Measurements from ENCODE around the gene CHCHD6. TPM values are rescaled to one million over a fixed set of nuclear protein-coding genes. Genes with fewer than 3 reads are reported as not detected.
A peak's percentile ranks its signal among the peaks of the same experiment; 100 is the strongest.

CHCHD6 gene
- total and polyA plus RNA-seq, 2 donors (not counting 3 experiments of a cell fraction or from before 2014, with no cell fraction given), result 8.4 to 10.1 TPM

- Histone ChIP-seq H3K4me3 (replicated peaks in 1 of 3; ENCODE audit: insufficient read depth in 1 of 3, low read depth in 1 of 3, low read length in 3 of 3) (no peak overlapping the region), H4K20me1 (replicated peaks; ENCODE audit: control insufficient read depth, extremely low read depth, insufficient read depth, low read length) (no peaks in the 10 kb centered on the region), H3K9me3 (replicated peaks; ENCODE audit: control insufficient read depth, insufficient read depth, low read length) (no peaks in the 10 kb centered on the region), H2AFZ (ENCODE audit: low read depth, low read length) (no peak overlapping the region), H3K9ac (replicated peaks; ENCODE audit: extremely low read depth, insufficient read depth, low read length) (no peak overlapping the region), H3K4me2 (ENCODE audit: insufficient read depth, low read length) (no peak overlapping the region), H3K9me1 (replicated peaks; ENCODE audit: control insufficient read depth, extremely low read depth, insufficient read depth, low read length) (no peaks in the 10 kb centered on the region), H3K27me3 (ENCODE audit: control insufficient read depth in 2 of 2, insufficient read depth in 2 of 2, low read length in 2 of 2) (peaks cover 2 to 12% of the 10 kb centered on the region in 2 experiments), H3K36me3 (ENCODE audit: control insufficient read depth in 2 of 2, extremely low read depth in 1 of 2, insufficient read depth in 2 of 2, low read length in 2 of 2) (no peaks in the 10 kb centered on the region), H3K27ac (ENCODE audit: insufficient read depth, low read depth, low read length) (no peak overlapping the region), H3K79me2 (ENCODE audit: control insufficient read depth, insufficient read depth, low read length) (no peaks in the 10 kb centered on the region), H3K4me1 (ENCODE audit: control insufficient read depth, extremely low read depth, insufficient read depth, low read length) (peaks cover 20% of the 10 kb centered on the region)
- POLR2A ChIA-PET, result no interaction called here
- TF ChIP-seq JUN (IDR thresholded peaks at IDR 0.05; ENCODE audit: borderline replicate concordance, insufficient read depth, insufficient read length, low read depth), result no peak
- TF ChIP-seq POLR2AphosphoS5 (IDR thresholded peaks at IDR 0.05; ENCODE audit: insufficient read depth, low read depth, low read length), result peak; percentile 54
- peak; percentile 30 for TF ChIP-seq FOS (IDR thresholded peaks at IDR 0.05; ENCODE audit: borderline replicate concordance, insufficient read depth, low read length)
- CTCF ChIA-PET, result interaction anchor here (1.6 kb wide), 1 partner anchor 21 kb away, joined by 7 read pairs; no protein-coding TSS in a partner anchor
- intact Hi-C loops (cut with micrococcal nuclease) (no loop called here), dilution Hi-C loops (cut with MboI; ENCODE audit: extremely low pct_ligation_motif_present, low sequenced_read_pairs) (no loop called here)
- DNase-seq (ENCODE audit: low read depth, low spot score) (peak; percentile 69), FAIRE-seq (peak; percentile 81)
- BruUV-seq (replicated peaks), result no TSS peak
Measured at GRCh38 chr3:126932188-126932931, 228.3 kb downstream of the CHCHD6 start.

- no peak overlapping the region for H3K27ac ChIP-seq (ENCODE audit: insufficient read depth, low read depth, low read length)
- ChIA-PET CTCF (interaction anchor here (0.7 to 1.6 kb wide), 3 partner anchors 10 to 23 kb away, joined by 3 to 7 read pairs (median 4); no protein-coding TSS in a partner anchor), POLR2A (no interaction called here)
- H3K9me3 ChIP-seq (replicated peaks; ENCODE audit: control insufficient read depth, insufficient read depth, low read length), result no peaks in the 10 kb centered on the region
- H3K9me1 ChIP-seq (replicated peaks; ENCODE audit: control insufficient read depth, extremely low read depth, insufficient read depth, low read length), result no peaks in the 10 kb centered on the region
- H3K79me2 ChIP-seq (ENCODE audit: control insufficient read depth, insufficient read depth, low read length), result no peaks in the 10 kb centered on the region
- no peaks in the 10 kb centered on the region for H4K20me1 ChIP-seq (replicated peaks; ENCODE audit: control insufficient read depth, extremely low read depth, insufficient read depth, low read length)
- no peak overlapping the region for H2AFZ ChIP-seq (ENCODE audit: low read depth, low read length)
- DNase-seq (ENCODE audit: low read depth, low spot score) (no peak), FAIRE-seq (no peak)
- TF ChIP-seq EZH2 (IDR thresholded peaks at IDR 0.05; ENCODE audit: borderline replicate concordance, low read depth, low read length, severe bottlenecking) (no peak), CTCF (IDR thresholded peaks at IDR 0.05; ENCODE audit: extremely low read depth in 1 of 2, insufficient read depth in 1 of 2, low read depth in 1 of 2, low read length in 2 of 2) (no peak), GATA2 (IDR thresholded peaks at IDR 0.05; ENCODE audit: insufficient read depth, insufficient read length, low read depth, low read length) (no peak), FOS (IDR thresholded peaks at IDR 0.05; ENCODE audit: borderline replicate concordance, insufficient read depth, low read length) (no peak), POLR2AphosphoS5 (IDR thresholded peaks at IDR 0.05; ENCODE audit: insufficient read depth, low read depth, low read length) (no peak), POLR2A (IDR thresholded peaks at IDR 0.05; ENCODE audit: low read depth, low read length) (no peak), JUN (IDR thresholded peaks at IDR 0.05; ENCODE audit: borderline replicate concordance, insufficient read depth, insufficient read length, low read depth) (no peak), MYC (IDR thresholded peaks at IDR 0.05; ENCODE audit: low read depth, low read length) (no peak), MAX (IDR thresholded peaks at IDR 0.05; ENCODE audit: insufficient read depth, insufficient read length) (no peak)
- no peak overlapping the region for H3K9ac ChIP-seq (replicated peaks; ENCODE audit: extremely low read depth, insufficient read depth, low read length)
- dilution Hi-C loops (cut with MboI; ENCODE audit: extremely low pct_ligation_motif_present, low sequenced_read_pairs) (no loop called here), intact Hi-C loops (cut with micrococcal nuclease) (no loop called here)
- H3K4me2 ChIP-seq (ENCODE audit: insufficient read depth, low read length), result no peak overlapping the region
- H3K4me3 ChIP-seq (replicated peaks in 1 of 3; ENCODE audit: insufficient read depth in 1 of 3, low read depth in 1 of 3, low read length in 3 of 3), result no peak overlapping the region
- peaks cover 13% of the 10 kb centered on the region for H3K4me1 ChIP-seq (ENCODE audit: control insufficient read depth, extremely low read depth, insufficient read depth, low read length)
- BruUV-seq (replicated peaks), result no TSS peak
- peaks cover 2 to 12% of the 10 kb centered on the region in 2 experiments for H3K27me3 ChIP-seq (ENCODE audit: control insufficient read depth in 2 of 2, insufficient read depth in 2 of 2, low read length in 2 of 2)
- H3K36me3 ChIP-seq (ENCODE audit: control insufficient read depth in 2 of 2, extremely low read depth in 1 of 2, insufficient read depth in 2 of 2, low read length in 2 of 2), result no peaks in the 10 kb centered on the region
Measured at GRCh38 chr3:126934031-126934531, 230.0 kb downstream of the CHCHD6 start.

Measured in endothelial cell of umbilical vein (primary cell).